ENCODE data around the gene DPP6.

DPP6 gene

GRCh38 chr7:154746571-154747360 is 694.6 kb downstream of the DPP6 start:
- in situ Hi-C loops (cut with HindIII; ENCODE audit: low sequenced_read_pairs), result no loop called here

- in situ Hi-C loops (cut with HindIII; ENCODE audit: low sequenced_read_pairs), result no loop called here
Measured at GRCh38 chr7:154748089-154748786, 696.0 kb downstream of the DPP6 start.

DNA sequence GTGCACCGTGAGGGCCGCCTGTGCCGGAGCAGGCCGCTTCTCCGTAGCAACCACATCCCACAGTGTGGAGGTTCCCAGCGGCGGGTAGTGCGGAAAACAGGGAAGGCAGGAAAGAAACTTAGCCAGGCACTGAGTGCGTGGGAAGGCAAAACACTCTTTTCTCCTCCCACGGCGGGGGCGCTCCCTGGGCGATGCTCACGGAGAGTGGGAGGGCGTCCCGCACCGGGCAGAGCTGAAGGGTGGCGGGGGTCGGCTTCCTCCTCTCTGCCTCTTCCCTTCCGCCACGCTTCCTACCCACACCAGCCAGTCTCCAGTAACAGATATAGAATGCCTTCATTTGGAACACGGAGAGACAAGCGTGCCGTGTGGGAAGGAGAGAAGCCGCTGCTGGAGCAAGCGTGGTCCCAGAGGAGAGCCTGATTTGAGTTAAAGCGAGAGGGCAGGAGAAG is 698.2 kb downstream of the DPP6 start:
- in situ Hi-C loops (cut with HindIII; ENCODE audit: low sequenced_read_pairs), result no loop called here

GRCh38 chr7:154753226-154753625 is 701.0 kb downstream of the DPP6 start:
- in situ Hi-C loops (cut with HindIII; ENCODE audit: low sequenced_read_pairs), result no loop called here

- in situ Hi-C loops (cut with HindIII; ENCODE audit: low sequenced_read_pairs), result no loop called here
Measured at GRCh38 chr7:154757756-154758155, 705.6 kb downstream of the DPP6 start.

GRCh38 chr7:154759989-154760388 is 707.8 kb downstream of the DPP6 start:
- in situ Hi-C loops (cut with HindIII; ENCODE audit: low sequenced_read_pairs), result no loop called here

- in situ Hi-C loops (cut with HindIII; ENCODE audit: low sequenced_read_pairs), result no loop called here
Measured at GRCh38 chr7:154765118-154765517, 712.9 kb downstream of the DPP6 start.

DNA sequence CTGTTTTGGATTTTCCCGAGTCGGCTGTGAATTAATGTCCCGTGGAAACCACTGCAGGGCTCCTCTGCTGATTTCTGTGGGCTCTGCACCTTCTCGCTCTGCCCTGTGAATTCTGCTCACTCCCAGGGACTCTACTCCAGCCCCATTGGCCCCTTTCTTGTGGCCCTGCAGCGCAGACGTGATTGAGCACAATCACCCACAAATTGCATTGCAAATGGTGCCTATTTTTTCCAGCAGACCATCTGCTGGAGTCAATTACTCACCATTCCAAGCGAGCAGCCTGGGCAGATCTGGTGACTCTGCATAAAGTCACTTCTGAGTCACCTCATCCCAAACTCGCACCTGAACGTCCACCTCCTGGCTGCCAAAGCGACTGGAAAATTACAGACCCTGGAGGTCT is 714.9 kb downstream of the DPP6 start:
- in situ Hi-C loops (cut with HindIII; ENCODE audit: low sequenced_read_pairs), result no loop called here

- in situ Hi-C loops (cut with HindIII; ENCODE audit: low sequenced_read_pairs), result no loop called here
Measured at GRCh38 chr7:154767821-154768415, 715.7 kb downstream of the DPP6 start.

DNA sequence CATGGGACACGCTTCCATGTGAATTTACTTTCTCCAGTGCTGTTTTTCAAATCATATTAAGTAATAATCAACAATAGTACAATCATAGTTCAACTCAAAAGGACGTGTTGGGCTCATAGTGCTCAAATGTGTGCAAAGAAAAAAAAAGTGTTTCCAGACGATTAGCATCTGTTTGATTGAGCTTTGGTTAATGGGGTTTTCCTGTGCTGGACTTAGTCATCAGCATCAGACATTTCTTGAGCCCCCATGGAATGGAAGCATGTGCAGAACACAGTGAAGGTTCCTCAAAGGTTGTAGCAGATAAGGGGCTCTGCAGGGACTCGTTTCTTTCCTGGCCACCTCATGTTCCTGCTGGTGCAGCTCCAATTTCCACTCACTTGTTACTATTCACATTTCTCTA is 716.8 kb downstream of the DPP6 start:
- in situ Hi-C loops (cut with HindIII; ENCODE audit: low sequenced_read_pairs), result no loop called here

- in situ Hi-C loops (cut with HindIII; ENCODE audit: low sequenced_read_pairs), result no loop called here
Measured at GRCh38 chr7:154769527-154769926, 717.3 kb downstream of the DPP6 start.

- in situ Hi-C loops (cut with HindIII; ENCODE audit: low sequenced_read_pairs), result no loop called here
Measured at GRCh38 chr7:154770361-154770760, 718.2 kb downstream of the DPP6 start.

DNA sequence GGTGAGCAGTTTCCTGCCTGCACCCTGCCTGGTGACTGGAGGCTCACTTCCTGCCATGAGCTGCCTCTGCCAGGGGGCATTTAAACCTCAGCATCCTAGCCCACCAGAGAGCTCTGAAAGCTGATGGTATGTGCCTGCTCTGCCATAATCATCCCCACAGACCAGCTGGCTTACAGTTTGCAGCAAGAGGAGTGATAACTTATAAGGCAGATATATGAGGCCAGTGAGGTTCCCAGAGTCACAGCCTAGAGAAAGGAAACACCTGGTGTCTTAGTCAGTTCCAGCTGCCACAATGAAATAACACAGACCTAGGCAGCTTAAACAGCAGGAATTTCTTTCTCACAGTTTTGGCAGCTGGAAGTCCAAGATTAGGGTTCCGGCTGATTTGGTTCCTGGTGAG is 718.8 kb downstream of the DPP6 start:
- in situ Hi-C loops (cut with HindIII; ENCODE audit: low sequenced_read_pairs), result no loop called here

- in situ Hi-C loops (cut with HindIII; ENCODE audit: low sequenced_read_pairs), result no loop called here
Measured at GRCh38 chr7:154774303-154774969, 722.2 kb downstream of the DPP6 start.

DNA sequence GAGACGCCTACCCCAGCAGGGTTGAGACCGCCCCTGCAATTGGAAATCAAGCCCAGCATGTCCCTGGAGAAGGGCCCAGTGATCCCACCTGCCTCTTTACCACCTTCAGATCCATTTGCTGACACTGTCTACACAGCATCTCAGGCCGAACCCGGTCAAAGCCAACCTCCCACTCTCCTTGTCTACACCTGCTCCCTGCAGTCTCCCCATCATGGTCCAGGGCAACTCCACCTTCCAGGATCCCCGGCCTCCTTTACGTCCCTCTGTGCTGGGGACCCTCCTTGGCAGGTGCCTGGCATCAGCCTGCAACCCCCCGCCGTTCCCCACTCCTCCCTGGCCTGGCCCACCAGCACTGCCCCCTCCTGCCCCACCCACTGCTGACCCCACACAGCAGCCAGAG is 723.5 kb downstream of the DPP6 start:
- in situ Hi-C loops (cut with HindIII; ENCODE audit: low sequenced_read_pairs), result no loop called here

GRCh38 chr7:154776350-154776749 is 724.2 kb downstream of the DPP6 start:
- in situ Hi-C loops (cut with HindIII; ENCODE audit: low sequenced_read_pairs), result no loop called here

- in situ Hi-C loops (cut with HindIII; ENCODE audit: low sequenced_read_pairs), result no loop called here
Measured at GRCh38 chr7:154777023-154777422, 724.8 kb downstream of the DPP6 start.

DNA sequence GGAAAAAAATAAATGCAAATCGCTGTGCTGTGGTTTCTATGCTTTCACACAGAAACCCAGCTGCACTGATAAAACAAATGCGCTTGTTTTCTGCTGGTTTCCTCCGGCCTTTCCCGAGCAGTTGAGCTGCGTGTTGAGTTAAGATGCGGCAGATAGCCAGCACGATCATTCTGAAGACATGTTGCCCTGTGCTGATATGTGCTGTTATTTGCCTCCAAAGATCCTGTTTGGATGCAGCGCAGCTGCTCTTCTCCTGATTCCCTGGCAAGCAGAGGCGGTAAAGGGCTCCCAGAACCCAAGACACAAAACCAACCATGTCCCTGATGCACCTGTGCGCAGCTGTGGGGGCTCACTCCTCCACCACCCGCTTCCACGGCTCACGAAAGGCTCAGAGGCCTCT is 725.3 kb downstream of the DPP6 start:
- in situ Hi-C loops (cut with HindIII; ENCODE audit: low sequenced_read_pairs), result no loop called here

DNA sequence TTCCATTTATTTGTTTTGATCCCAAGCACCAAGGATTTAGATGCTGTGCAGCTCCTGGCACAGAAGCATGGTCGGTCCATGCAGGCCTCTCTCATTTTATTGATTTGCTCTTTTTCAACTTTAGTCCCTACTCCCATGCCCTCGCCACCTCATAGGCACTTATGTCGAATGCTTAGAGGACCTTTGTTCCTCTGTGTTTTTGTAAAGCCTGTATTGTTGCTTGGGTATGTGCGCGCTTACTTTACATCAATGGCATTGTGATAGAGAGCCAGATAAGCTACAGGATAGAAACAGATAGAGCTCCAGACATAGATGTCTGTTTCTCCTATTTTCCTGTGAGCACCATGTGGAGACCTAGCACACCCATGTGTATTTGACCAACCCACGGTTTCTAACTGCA is 725.7 kb downstream of the DPP6 start:
- in situ Hi-C loops (cut with HindIII; ENCODE audit: low sequenced_read_pairs), result no loop called here

GRCh38 chr7:154781369-154782303 is 729.4 kb downstream of the DPP6 start:
- in situ Hi-C loops (cut with HindIII; ENCODE audit: low sequenced_read_pairs), result no loop called here

All from DLD1 (cell line).